Panc1 (cell line): ENCODE results near the gene EPHB2. TPM values are rescaled to one million over a fixed set of nuclear protein-coding genes. Genes with fewer than 3 reads are reported as not detected.

ENCODE experiments used
- ATAC-seq: fragments of 200-7000 bp; cut with Tn5 transposase; 2 replicates; pipeline ENCODE4 v1.9.1; 2020; ENCODE audit warnings: mild to moderate bottlenecking, moderate library complexity
- BruUV-seq: library from RNA; stranded (reverse); fragments of 400-500 nt; replicated peaks from 2 replicates; lab custom pipeline; 2021; lab: Mats Ljungman, UMichigan
- CTCF ChIA-PET: fragments of 300-600 bp; sonication (Branson Sonifier 250); formaldehyde crosslinking; loops from one replicate; lab custom pipeline; 2022; ENCODE audit warnings: antibody characterized with exemption; lab: Charles Lee
- POLR2A ChIA-PET: fragments of 300-600 bp; sonication (Branson Sonifier 250); formaldehyde crosslinking; loops from one replicate; lab custom pipeline; 2022; ENCODE audit warnings: antibody characterized with exemption; lab: Charles Lee
- DNase-seq: peaks from one replicate; pipeline ENCODE4 v3.0.0-alpha.2; 2010; ENCODE audit warnings: low read depth, low spot score
- H3K27ac ChIP-seq: 2 replicates; pipeline ENCODE4 v1.5.1; 2011; ENCODE audit warnings: mild to moderate bottlenecking, low read length, inconsistent platforms
- H3K27me3 ChIP-seq: fragments of 200-500 bp; sonication (Bioruptor generic); 2 replicates; pipeline ENCODE4 v1.6.0; 2014; ENCODE audit warnings: low read length, inconsistent platforms; ENCODE audit not compliant: control insufficient read depth, insufficient read depth
- H3K36me3 ChIP-seq: fragments of 200-500 bp; sonication (Bioruptor generic); 2 replicates; pipeline ENCODE4 v1.5.1; 2014; ENCODE audit warnings: inconsistent platforms, mild to moderate bottlenecking, low read length, moderate library complexity; ENCODE audit not compliant: control insufficient read depth, insufficient read depth
- H3K4me1 ChIP-seq: 2 replicates; pipeline ENCODE4 v1.5.1; 2011; ENCODE audit warnings: inconsistent platforms, mild to moderate bottlenecking, low read length, moderate library complexity; ENCODE audit not compliant: control insufficient read depth, insufficient read depth
- H3K4me3 ChIP-seq, 2 experiments: 2 replicates each; pipeline ENCODE4 v1.5.1; 2011 to 2012; ENCODE audit warnings: low read depth in 2 of 2, low read length in 2 of 2, mild to moderate bottlenecking in 2 of 2, inconsistent platforms in 1 of 2, moderate library complexity in 1 of 2
- H3K9me3 ChIP-seq: fragments of 200-500 bp; sonication (Bioruptor generic); 2 replicates; pipeline ENCODE4 v1.5.1; 2014; ENCODE audit warnings: low read depth, mild to moderate bottlenecking, inconsistent platforms, low read length, moderate library complexity; ENCODE audit not compliant: control insufficient read depth, insufficient read depth
- POLR2AphosphoS5 ChIP-seq: IDR thresholded peaks from 2 replicates; pipeline ENCODE4 v1.6.1; 2012; ENCODE audit warnings: mild to moderate bottlenecking, low read depth, low read length, moderate library complexity
- REST ChIP-seq, 2 experiments: IDR thresholded peaks; 2 replicates each; pipeline ENCODE4 v1.6.1; 2011 to 2012; ENCODE audit warnings: low read depth in 2 of 2, control low read depth in 1 of 2, low read length in 1 of 2, mild to moderate bottlenecking in 1 of 2, moderate library complexity in 1 of 2; ENCODE audit not compliant: insufficient read depth in 1 of 2
- SIN3A ChIP-seq: IDR thresholded peaks from 2 replicates; pipeline ENCODE4 v1.6.1; 2012; ENCODE audit warnings: low read depth, mild to moderate bottlenecking, low read length, moderate library complexity, borderline replicate concordance; ENCODE audit not compliant: insufficient read depth
- TCF7L2 ChIP-seq: IDR thresholded peaks from 2 replicates; pipeline ENCODE4 v1.6.1; 2011; ENCODE audit warnings: mild to moderate bottlenecking, low read depth, low read length, inconsistent platforms
- in situ Hi-C: cut with HindIII; loops from 2 replicates; pipeline ENCODE4 v1.10.0; 2016; ENCODE audit warnings: low sequenced_read_pairs, low pct_unique_long_range_greater_than_20kb
- intact Hi-C: fragments of 100-400 bp; cut with micrococcal nuclease; formaldehyde crosslinking; loops from one replicate; pipeline ENCODE4 v1.10.0; 2022; ENCODE audit not compliant: unreplicated experiment
- total RNA-seq: library from RNA; stranded (reverse); gene quantifications from one replicate; pipeline ENCODE4 v1.2.1, GENCODE V29; 2021; ENCODE audit not compliant: unreplicated experiment
- TF ChIP-seq, protein P1 (sequence below): fragments of 450-650 bp; IDR thresholded peaks from 2 replicates; pipeline ENCODE4 v1.5.1; 2017; ENCODE audit warnings: mild to moderate bottlenecking

Gene EPHB2
- total RNA-seq, 1 experiment from 2014 or later: 29.0 TPM

- no peaks in the 10 kb centered on the region for H3K9me3 ChIP-seq
- H3K4me1 ChIP-seq: no peaks in the 10 kb centered on the region
- intact Hi-C loops (no loop called here), in situ Hi-C loops (no loop called here)
- H3K27me3 ChIP-seq: no peaks in the 10 kb centered on the region
- no peak overlapping the region for H3K4me3 ChIP-seq
- POLR2A ChIA-PET: no interaction called here
- CTCF ChIA-PET: interaction anchor here (0.7 to 0.9 kb wide), 2 partner anchors 24 to 103 kb away, joined by 3 to 4 read pairs; no protein-coding TSS in a partner anchor
- no peaks in the 10 kb centered on the region for H3K36me3 ChIP-seq
- TF ChIP-seq, protein P1, sequence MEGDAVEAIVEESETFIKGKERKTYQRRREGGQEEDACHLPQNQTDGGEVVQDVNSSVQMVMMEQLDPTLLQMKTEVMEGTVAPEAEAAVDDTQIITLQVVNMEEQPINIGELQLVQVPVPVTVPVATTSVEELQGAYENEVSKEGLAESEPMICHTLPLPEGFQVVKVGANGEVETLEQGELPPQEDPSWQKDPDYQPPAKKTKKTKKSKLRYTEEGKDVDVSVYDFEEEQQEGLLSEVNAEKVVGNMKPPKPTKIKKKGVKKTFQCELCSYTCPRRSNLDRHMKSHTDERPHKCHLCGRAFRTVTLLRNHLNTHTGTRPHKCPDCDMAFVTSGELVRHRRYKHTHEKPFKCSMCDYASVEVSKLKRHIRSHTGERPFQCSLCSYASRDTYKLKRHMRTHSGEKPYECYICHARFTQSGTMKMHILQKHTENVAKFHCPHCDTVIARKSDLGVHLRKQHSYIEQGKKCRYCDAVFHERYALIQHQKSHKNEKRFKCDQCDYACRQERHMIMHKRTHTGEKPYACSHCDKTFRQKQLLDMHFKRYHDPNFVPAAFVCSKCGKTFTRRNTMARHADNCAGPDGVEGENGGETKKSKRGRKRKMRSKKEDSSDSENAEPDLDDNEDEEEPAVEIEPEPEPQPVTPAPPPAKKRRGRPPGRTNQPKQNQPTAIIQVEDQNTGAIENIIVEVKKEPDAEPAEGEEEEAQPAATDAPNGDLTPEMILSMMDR: no peak
- TF ChIP-seq TCF7L2: no peak
- no peak for TF ChIP-seq POLR2AphosphoS5
- TF ChIP-seq REST (IDR thresholded peaks at IDR 0.05; ENCODE audit: insufficient read depth in 1 of 2, low read depth in 2 of 2, low read length in 1 of 2): no peak
- TF ChIP-seq SIN3A: no peak
- no peak for DNase-seq
- no TSS peak for BruUV-seq
- H3K27ac ChIP-seq: no peak overlapping the region
- no peak for ATAC-seq
These were observed 97.6 kb downstream of the EPHB2 start for GRCh38 chr1:22808186-22808675.

DNA sequence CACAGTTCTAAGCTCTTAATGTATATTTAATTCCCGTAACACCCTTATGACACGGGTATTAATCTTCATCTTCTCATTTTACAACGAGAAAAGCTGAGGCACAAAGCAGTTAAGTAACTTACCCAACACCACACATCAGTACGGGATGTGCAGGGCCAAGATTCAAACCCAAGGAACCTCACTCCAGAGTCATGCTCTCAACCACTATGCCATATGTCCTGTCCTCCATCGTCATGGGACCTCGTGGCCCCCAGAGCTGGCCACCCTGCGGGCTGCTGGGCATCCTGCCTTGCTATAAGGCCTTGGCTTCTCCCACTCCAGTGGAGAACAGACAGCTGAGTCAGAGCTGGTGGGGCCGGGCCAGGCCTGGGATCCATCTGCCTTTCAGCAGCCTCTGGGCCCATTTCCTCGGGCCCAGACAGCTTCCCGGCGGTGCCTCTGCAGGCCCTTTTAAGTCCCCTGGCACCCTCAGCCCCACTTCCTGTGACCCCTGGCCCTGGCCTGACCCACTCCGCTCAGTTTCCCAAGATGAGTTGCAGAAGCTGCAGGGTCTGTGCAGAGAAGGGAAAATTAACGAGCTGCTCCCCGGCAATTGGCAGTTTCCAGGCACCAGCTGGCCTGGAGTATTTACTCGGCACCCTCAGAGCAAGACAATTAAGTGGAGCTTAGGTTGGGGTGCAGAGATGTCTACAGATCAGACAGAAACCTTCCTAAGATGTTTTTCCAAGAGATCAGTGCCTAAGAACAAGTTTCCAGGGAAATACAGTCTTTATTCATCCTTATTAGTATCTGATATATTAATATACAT lies 98.2 kb downstream of the EPHB2 start:
- H3K4me1 ChIP-seq: no peaks in the 10 kb centered on the region
- no peak overlapping the region for H3K27ac ChIP-seq
- TF ChIP-seq POLR2AphosphoS5: no peak
- TF ChIP-seq, protein P1: no peak
- TF ChIP-seq TCF7L2: no peak
- no peak for TF ChIP-seq REST (IDR thresholded peaks at IDR 0.05; ENCODE audit: insufficient read depth in 1 of 2, low read depth in 2 of 2, low read length in 1 of 2)
- no peak for TF ChIP-seq SIN3A
- DNase-seq (no peak), ATAC-seq (no peak)
- H3K4me3 ChIP-seq: no peak overlapping the region
- H3K9me3 ChIP-seq: no peaks in the 10 kb centered on the region
- ChIA-PET POLR2A (no interaction called here), CTCF (no interaction called here)
- intact Hi-C loops: no loop called here
- in situ Hi-C loops: no loop called here
- H3K27me3 ChIP-seq: no peaks in the 10 kb centered on the region
- H3K36me3 ChIP-seq: no peaks in the 10 kb centered on the region
- BruUV-seq: no TSS peak
